PFSK-1 (cell line): Measurements from ENCODE around the gene GALNT18.

Experiments
- FOXP2 ChIP-seq: optimal IDR thresholded peaks from 2 replicates; pipeline ENCODE3; 2011; ENCODE audit warnings: borderline replicate concordance, control low read depth, inconsistent platforms; ENCODE audit not compliant: insufficient read depth; ENCODE audit errors: extremely low read length, extremely low read depth
- POLR2AphosphoS5 ChIP-seq: IDR thresholded peaks from 2 replicates; pipeline ENCODE4 v1.6.1; 2012; ENCODE audit warnings: low read depth, mild to moderate bottlenecking, control low read depth, low read length, moderate library complexity
- REST ChIP-seq, 2 experiments: IDR thresholded peaks; 2 replicates each; pipeline versions ENCODE4 v1.6.1 to v1.8.0; 2011 to 2012; ENCODE audit warnings: low read depth in 2 of 2, low read length in 2 of 2, control low read depth in 1 of 2, inconsistent platforms in 1 of 2, mild to moderate bottlenecking in 1 of 2, moderate library complexity in 1 of 2; ENCODE audit not compliant: insufficient read depth in 1 of 2
- SIN3A ChIP-seq: IDR thresholded peaks from 2 replicates; pipeline ENCODE4 v1.6.1; 2012; ENCODE audit warnings: mild to moderate bottlenecking, low read length, moderate library complexity, borderline replicate concordance; ENCODE audit not compliant: insufficient read depth
- TAF1 ChIP-seq: IDR thresholded peaks from 2 replicates; pipeline ENCODE4 v1.6.1; 2012; ENCODE audit warnings: low read length, control low read depth, borderline replicate concordance; ENCODE audit not compliant: insufficient read depth

GALNT18 gene

GRCh38 chr11:11476971-11477645 lies 144.7 kb downstream of the GALNT18 start:
- TF ChIP-seq POLR2AphosphoS5 (no peak), TAF1 (no peak), FOXP2 (no peak), REST (IDR thresholded peaks at IDR 0.05; ENCODE audit: insufficient read depth in 1 of 2, low read depth in 2 of 2, low read length in 2 of 2) (no peak), SIN3A (no peak)

- TF ChIP-seq FOXP2 (no peak), REST (IDR thresholded peaks at IDR 0.05; ENCODE audit: insufficient read depth in 1 of 2, low read depth in 2 of 2, low read length in 2 of 2) (peak in 1 of 2 experiments; percentile 77; a peak in 2 of 4 replicates)
Observed at GRCh38 chr11:11476499-11476898, 145.3 kb downstream of the GALNT18 start.

GRCh38 chr11:11472106-11472505 lies 149.7 kb downstream of the GALNT18 start:
- TF ChIP-seq FOXP2 (no peak), POLR2AphosphoS5 (no peak), SIN3A (no peak), TAF1 (no peak), REST (IDR thresholded peaks at IDR 0.05; ENCODE audit: insufficient read depth in 1 of 2, low read depth in 2 of 2, low read length in 2 of 2) (no peak)

GRCh38 chr11:11471201-11471600 lies 150.6 kb downstream of the GALNT18 start:
- TF ChIP-seq SIN3A (no peak), TAF1 (no peak), REST (IDR thresholded peaks at IDR 0.05; ENCODE audit: insufficient read depth in 1 of 2, low read depth in 2 of 2, low read length in 2 of 2) (no peak), POLR2AphosphoS5 (no peak), FOXP2 (no peak)

- TF ChIP-seq REST (IDR thresholded peaks at IDR 0.05; ENCODE audit: insufficient read depth in 1 of 2, low read depth in 2 of 2, low read length in 2 of 2) (no peak), SIN3A (no peak), TAF1 (no peak), POLR2AphosphoS5 (no peak), FOXP2 (no peak)
Observed at GRCh38 chr11:11468954-11469353, 152.9 kb downstream of the GALNT18 start.
